ENCODE results near the gene ATF3.

Gene ATF3

GRCh38 chr1:212643877-212644276, 35.3 kb downstream of the ATF3 start:
- TF ChIP-seq CTCF (conservative IDR thresholded peaks at IDR 0.05; ENCODE audit: low read depth, low read length) = no peak
- DNase-seq (ENCODE audit: low read depth) = no peak
- no peak overlapping the region for H3K4me3 ChIP-seq (ENCODE audit: low read depth, low read length)

- DNase-seq (ENCODE audit: low read depth) = no peak
- TF ChIP-seq CTCF (conservative IDR thresholded peaks at IDR 0.05; ENCODE audit: low read depth, low read length) = no peak
- no peak overlapping the region for H3K4me3 ChIP-seq (ENCODE audit: low read depth, low read length)
Observed at GRCh38 chr1:212644866-212645545, 36.4 kb downstream of the ATF3 start.

GRCh38 chr1:212645546-212646543, 37.3 kb downstream of the ATF3 start:
- TF ChIP-seq CTCF (conservative IDR thresholded peaks at IDR 0.05; ENCODE audit: low read depth, low read length) = no peak
- no peak overlapping the region for H3K4me3 ChIP-seq (ENCODE audit: low read depth, low read length)
- DNase-seq (ENCODE audit: low read depth) = no peak

- H3K4me3 ChIP-seq (ENCODE audit: low read depth, low read length) = no peak overlapping the region
- no peak for TF ChIP-seq CTCF (conservative IDR thresholded peaks at IDR 0.05; ENCODE audit: low read depth, low read length)
- no peak for DNase-seq (ENCODE audit: low read depth)
Observed at GRCh38 chr1:212646588-212646987, 38.0 kb downstream of the ATF3 start.

GRCh38 chr1:212647004-212647403, 38.4 kb downstream of the ATF3 start:
- no peak overlapping the region for H3K4me3 ChIP-seq (ENCODE audit: low read depth, low read length)
- no peak for TF ChIP-seq CTCF (conservative IDR thresholded peaks at IDR 0.05; ENCODE audit: low read depth, low read length)
- no peak for DNase-seq (ENCODE audit: low read depth)

- no peak for DNase-seq (ENCODE audit: low read depth)
- H3K4me3 ChIP-seq (ENCODE audit: low read depth, low read length) = no peak overlapping the region
- no peak for TF ChIP-seq CTCF (conservative IDR thresholded peaks at IDR 0.05; ENCODE audit: low read depth, low read length)
Observed at GRCh38 chr1:212648431-212648830, 39.9 kb downstream of the ATF3 start.

Data from choroid plexus epithelial cell (primary cell).